GM18861 (cell line): Measurements from ENCODE around the gene ERBIN.

ENCODE experiments used
- ATAC-seq: cut with Tn5 transposase; IDR thresholded peaks from one replicate; pipeline ENCODE4 v1.9.1; 2021; ENCODE audit not compliant: unreplicated experiment

The ERBIN gene

DNA sequence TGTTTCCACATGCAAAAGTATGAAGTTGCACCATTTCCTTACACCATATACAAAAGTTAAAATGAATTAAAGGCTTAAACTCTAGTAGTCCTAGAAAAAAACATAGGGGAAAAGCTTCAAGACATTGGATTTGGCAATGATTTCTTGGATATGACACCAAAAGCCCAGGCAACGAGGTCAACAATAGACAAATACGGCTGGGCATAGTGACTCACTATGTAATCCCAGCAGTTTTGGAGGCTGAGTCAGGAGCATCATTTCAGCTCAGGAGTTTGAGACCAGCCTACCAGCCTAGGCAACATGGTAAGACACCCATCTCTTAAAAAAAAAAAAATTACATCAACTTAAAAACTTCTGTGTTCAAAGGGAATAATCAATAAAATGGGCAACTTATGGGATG is 186.8 kb downstream of the ERBIN start:
- ATAC-seq, result no peak

DNA sequence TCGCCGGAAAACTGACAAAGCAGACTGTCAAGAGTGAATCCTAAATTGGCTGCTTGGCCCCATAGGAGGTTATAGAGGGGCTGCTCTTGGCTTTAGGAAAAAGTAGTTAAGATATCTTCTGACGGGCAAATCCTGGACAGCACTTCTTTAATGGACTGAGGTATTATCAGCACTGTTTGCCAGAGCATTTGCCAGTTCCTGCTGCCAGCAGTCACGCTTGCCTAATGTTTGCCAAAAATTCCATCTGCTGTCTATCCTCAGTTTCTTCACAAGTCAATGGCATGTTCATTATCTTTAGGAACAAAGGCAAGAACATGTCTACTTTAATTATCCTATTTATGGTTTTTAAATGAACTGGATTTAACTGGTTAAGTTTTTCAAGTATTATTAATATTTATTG is 191.9 kb downstream of the ERBIN start:
- no peak for ATAC-seq

DNA sequence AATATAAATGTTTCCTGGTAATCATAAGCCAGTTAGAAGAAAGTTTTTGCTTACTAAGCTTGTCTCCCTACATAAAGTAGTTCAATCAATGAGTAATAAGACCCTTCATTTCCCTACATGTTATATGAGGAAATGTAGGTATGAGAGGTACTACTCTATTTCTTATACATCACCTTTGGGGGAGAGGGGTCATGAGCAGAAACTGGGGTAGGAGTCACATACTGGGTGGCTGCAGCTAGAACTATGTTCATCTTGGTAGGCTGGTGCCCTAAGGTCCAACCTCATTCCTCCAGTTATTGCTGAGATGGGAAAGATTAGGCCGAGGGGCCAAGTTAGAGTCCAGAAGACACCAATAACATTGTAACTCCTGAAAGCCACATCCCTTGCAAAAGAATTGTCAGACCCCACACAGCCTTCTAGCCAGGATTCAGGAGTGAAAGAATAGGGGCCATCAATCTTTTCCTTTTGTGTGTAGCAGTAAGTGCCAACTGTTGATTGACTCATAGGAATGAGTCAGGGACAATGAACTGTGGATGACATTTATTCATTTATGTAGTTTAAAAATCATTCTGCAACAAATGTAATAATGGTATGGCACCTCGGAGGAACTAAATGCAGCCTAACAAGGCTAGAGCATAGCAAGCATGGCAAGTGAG is 196.1 kb downstream of the ERBIN start:
- ATAC-seq, result no peak

DNA sequence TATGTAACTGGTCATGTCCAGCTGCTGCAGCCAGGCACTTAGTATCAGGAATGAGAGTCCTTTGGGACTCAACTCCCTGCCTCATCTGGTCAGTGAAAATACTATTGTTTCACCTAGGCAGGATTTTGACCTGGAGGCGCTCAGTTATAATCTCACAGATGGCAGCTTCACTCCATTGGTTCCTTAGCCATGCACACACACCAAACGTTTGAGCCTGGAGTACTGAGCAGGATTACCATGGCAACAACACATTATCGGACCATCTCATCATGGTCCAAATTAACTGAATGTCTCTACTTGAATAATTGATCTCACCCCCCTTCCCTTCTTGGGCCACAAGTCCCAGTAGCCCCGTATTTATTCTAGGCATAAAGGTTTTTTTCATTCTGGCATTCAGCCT is 202.8 kb downstream of the ERBIN start:
- ATAC-seq, result no peak

DNA sequence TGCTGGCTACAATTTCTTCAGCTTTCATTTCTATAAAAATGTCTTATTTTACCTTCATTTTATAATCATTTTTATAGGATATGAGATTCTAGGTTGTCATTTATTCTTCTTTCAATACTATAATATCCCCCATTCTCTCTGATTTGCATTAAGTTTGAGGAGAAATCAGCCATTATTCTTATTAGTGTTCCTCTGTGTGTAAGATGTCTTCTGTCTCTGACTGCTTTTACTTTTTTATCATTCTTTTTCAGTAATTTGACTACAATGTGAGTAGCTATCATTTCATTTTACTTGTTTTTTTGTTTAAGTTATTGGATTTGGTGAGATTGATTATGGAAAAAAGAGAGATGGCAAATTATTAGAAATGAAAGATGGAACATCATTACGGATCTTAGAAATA is 204.1 kb downstream of the ERBIN start:
- ATAC-seq, result no peak
